Endometrium (tissue), 2 donors: Measurements from ENCODE around the gene NOS1AP.
"Not testable (repeated sequence)": the region's sequence is repeated elsewhere in the genome, so short reads cannot be mapped to it uniquely, and the experiment has no call there.

Experiments used
- FAIRE-seq: peaks from 2 replicates; lab custom pipeline; 2012; peaks lifted over from hg19 to GRCh38; lab: Jason Lieb, UNC
- donor health status: control.
- donor health status: control.

Gene NOS1AP

GRCh38 chr1:162336621-162337285 is 267.3 kb downstream of the NOS1AP start:
- no peak for FAIRE-seq

- no peak for FAIRE-seq
Measured at GRCh38 chr1:162342452-162342983, 273.0 kb downstream of the NOS1AP start.

GRCh38 chr1:162343470-162343869 is 274.0 kb downstream of the NOS1AP start:
- FAIRE-seq, result no peak

GRCh38 chr1:162347281-162347680 is 277.8 kb downstream of the NOS1AP start:
- FAIRE-seq, result no peak

- no peak for FAIRE-seq
Measured at GRCh38 chr1:162349635-162350330, 280.3 kb downstream of the NOS1AP start.

GRCh38 chr1:162351246-162351842 is 281.9 kb downstream of the NOS1AP start:
- no peak for FAIRE-seq

- FAIRE-seq, result not testable (repeated sequence)
Measured at GRCh38 chr1:162351874-162352273, 282.4 kb downstream of the NOS1AP start.

- FAIRE-seq, result no peak
Measured at GRCh38 chr1:162353078-162353477, 283.6 kb downstream of the NOS1AP start.

- FAIRE-seq, result no peak
Measured at GRCh38 chr1:162353702-162354101, 284.2 kb downstream of the NOS1AP start.

- FAIRE-seq, result no peak
Measured at GRCh38 chr1:162357681-162358266, 288.3 kb downstream of the NOS1AP start.

- FAIRE-seq, result no peak
Measured at GRCh38 chr1:162358928-162359327, 289.4 kb downstream of the NOS1AP start.

GRCh38 chr1:162359523-162360236 is 290.2 kb downstream of the NOS1AP start:
- no peak for FAIRE-seq

GRCh38 chr1:162360237-162360873 is 290.9 kb downstream of the NOS1AP start:
- FAIRE-seq, result no peak

GRCh38 chr1:162360874-162361260 is 291.4 kb downstream of the NOS1AP start:
- no peak for FAIRE-seq

- FAIRE-seq, result no peak
Measured at GRCh38 chr1:162361349-162361748, 291.9 kb downstream of the NOS1AP start.

GRCh38 chr1:162363823-162364222 is 294.3 kb downstream of the NOS1AP start:
- FAIRE-seq, result no peak

GRCh38 chr1:162364498-162364897 is 295.0 kb downstream of the NOS1AP start:
- no peak for FAIRE-seq

GRCh38 chr1:162365284-162366020 is 296.0 kb downstream of the NOS1AP start:
- no peak for FAIRE-seq

- FAIRE-seq, result no peak
Measured at GRCh38 chr1:162366149-162366548, 296.7 kb downstream of the NOS1AP start.

- FAIRE-seq, result no peak
Measured at GRCh38 chr1:162366671-162367070, 297.2 kb downstream of the NOS1AP start.

GRCh38 chr1:162367073-162367472 is 297.6 kb downstream of the NOS1AP start:
- no peak for FAIRE-seq
